OCI-LY7 (cell line): Measurements from ENCODE around the gene ZNF337. TPM values are rescaled to one million over a fixed set of nuclear protein-coding genes. Genes with fewer than 3 reads are reported as not detected.

Experiments used
- BruUV-seq: library from RNA; stranded (reverse); fragments of 400-500 nt; replicated peaks from 2 replicates; lab custom pipeline; 2021; lab: Mats Ljungman, UMichigan
- CTCF ChIA-PET: fragments of 300-600 bp; sonication (Branson Sonifier 250); formaldehyde crosslinking; loops from one replicate; lab custom pipeline; 2022; ENCODE audit warnings: antibody characterized with exemption; ENCODE audit not compliant: unreplicated experiment; lab: Charles Lee
- POLR2A ChIA-PET: fragments of 300-600 bp; sonication (Branson Sonifier 250); formaldehyde crosslinking; loops from one replicate; lab custom pipeline; 2022; ENCODE audit warnings: antibody characterized with exemption; lab: Charles Lee
- DNase-seq: peaks from one replicate; pipeline ENCODE4 v3.0.0-alpha.2; 2015; ENCODE audit warnings: low spot score
- H2AFZ ChIP-seq: fragments of 200-600 bp; sonication (generic), shearing (Covaris generic); 2 replicates; pipeline ENCODE4 v1.6.1; 2014; ENCODE audit warnings: mild to moderate bottlenecking, antibody characterized with exemption, low read length, moderate library complexity
- H3K27ac ChIP-seq: fragments of 200-600 bp; sonication (generic); 2 replicates; pipeline ENCODE4 v1.5.1; 2014; ENCODE audit warnings: mixed run types, low read depth, mild to moderate bottlenecking, moderate library complexity, low read length, inconsistent platforms; ENCODE audit not compliant: poor library complexity, severe bottlenecking
- H3K36me3 ChIP-seq: fragments of 200-600 bp; sonication (generic); 2 replicates; pipeline ENCODE4 v1.6.1; 2014; ENCODE audit warnings: mild to moderate bottlenecking, antibody characterized with exemption, low read length, moderate library complexity, mixed read lengths; ENCODE audit not compliant: insufficient read depth
- H3K4me1 ChIP-seq: fragments of 200-600 bp; sonication (generic); 2 replicates; pipeline ENCODE4 v1.5.1; 2014; ENCODE audit warnings: mild to moderate bottlenecking, low read length; ENCODE audit not compliant: insufficient read depth, poor library complexity, severe bottlenecking
- H3K4me2 ChIP-seq: fragments of 200-600 bp; sonication (generic); 2 replicates; pipeline ENCODE4 v1.6.1; 2014; ENCODE audit warnings: mild to moderate bottlenecking, low read length
- H3K4me3 ChIP-seq: fragments of 200-600 bp; sonication (generic); 2 replicates; pipeline ENCODE4 v1.5.1; 2014; ENCODE audit warnings: mild to moderate bottlenecking, low read depth, low read length; ENCODE audit not compliant: poor library complexity, severe bottlenecking
- H3K79me2 ChIP-seq: fragments of 200-600 bp; sonication (generic); 2 replicates; pipeline ENCODE4 v1.6.1; 2016; ENCODE audit warnings: low read depth, mild to moderate bottlenecking, low read length, moderate library complexity, mixed read lengths; ENCODE audit not compliant: insufficient read depth
- H3K9me2 ChIP-seq: fragments of 200-600 bp; sonication (generic); 2 replicates; pipeline ENCODE4 v1.6.1; 2016; ENCODE audit warnings: mild to moderate bottlenecking, low read length, mixed read lengths; ENCODE audit not compliant: insufficient read depth
- H3K9me3 ChIP-seq: fragments of 200-600 bp; sonication (generic); 2 replicates; pipeline ENCODE4 v1.6.1; 2014; ENCODE audit warnings: mild to moderate bottlenecking, mixed run types, low read length, mixed read lengths
- H4K20me1 ChIP-seq: fragments of 200-600 bp; sonication (generic); 2 replicates; pipeline ENCODE4 v1.6.1; 2014; ENCODE audit warnings: mild to moderate bottlenecking, antibody characterized with exemption, low read length, moderate library complexity, mixed read lengths; ENCODE audit not compliant: insufficient read depth
- CTCF ChIP-seq: fragments of 200-600 bp; sonication (generic); conservative IDR thresholded peaks from 2 replicates; pipeline ENCODE4 v1.5.1; 2014; ENCODE audit warnings: mild to moderate bottlenecking, antibody characterized with exemption, low read length, moderate library complexity, mixed read lengths
- EZH2phosphoT487 ChIP-seq: fragments of 200-600 bp; sonication (generic); IDR thresholded peaks from 2 replicates; pipeline ENCODE4 v1.6.1; 2018; ENCODE audit warnings: low read depth, borderline replicate concordance, mild to moderate bottlenecking, mixed run types, antibody characterized with exemption, low read length, moderate library complexity, mixed read lengths
- intact Hi-C: fragments of 100-400 bp; cut with micrococcal nuclease; formaldehyde crosslinking; loops from one replicate; pipeline ENCODE4 v1.10.0; 2022; ENCODE audit not compliant: unreplicated experiment
- total RNA-seq, 2 experiments: library from RNA; depleted of rRNA in 1 of 2; stranded (reverse); fragments of >200 nt in 1 of 2; shearing (Covaris generic) in 1 of 2; gene quantifications; 2 replicates each; pipeline ENCODE4 v1.2.3, GENCODE V29; 2014 to 2022

The ZNF337 gene
- total RNA-seq, 2 experiments from 2014 or later, result 13.3 to 15.1 TPM

GRCh38 chr20:25745100-25745499, 48.4 kb upstream of the ZNF337 start:
- Histone ChIP-seq H3K36me3 (no peaks in the 10 kb centered on the region), H3K27ac (no peak overlapping the region), H4K20me1 (no peaks in the 10 kb centered on the region), H3K4me1 (no peaks in the 10 kb centered on the region), H3K9me2 (no peaks in the 10 kb centered on the region), H2AFZ (no peak overlapping the region), H3K9me3 (no peaks in the 10 kb centered on the region), H3K4me2 (no peak overlapping the region), H3K79me2 (no peaks in the 10 kb centered on the region), H3K4me3 (no peak overlapping the region)
- no peak for DNase-seq
- CTCF ChIA-PET, result no interaction called here
- intact Hi-C loops, result no loop called here
- TF ChIP-seq CTCF, result no peak
- TF ChIP-seq EZH2phosphoT487, result no peak
- BruUV-seq, result no TSS peak
- POLR2A ChIA-PET, result no interaction called here

GRCh38 chr20:25744261-25744660, 47.6 kb upstream of the ZNF337 start:
- intact Hi-C loops, result no loop called here

More at GRCh38 chr20:25744261-25744660, 47.6 kb upstream of the ZNF337 start:
- H4K20me1 ChIP-seq, result no peaks in the 10 kb centered on the region
- H2AFZ ChIP-seq, result no peak overlapping the region
- no peak overlapping the region for H3K27ac ChIP-seq
- no peaks in the 10 kb centered on the region for H3K9me2 ChIP-seq
- ChIA-PET POLR2A (no interaction called here), CTCF (no interaction called here)
- BruUV-seq, result no TSS peak
- no peak for DNase-seq
- no peaks in the 10 kb centered on the region for H3K36me3 ChIP-seq
- H3K4me2 ChIP-seq, result no peak overlapping the region
- no peak overlapping the region for H3K4me3 ChIP-seq
- TF ChIP-seq EZH2phosphoT487, result no peak
- no peak for TF ChIP-seq CTCF
- H3K9me3 ChIP-seq, result no peaks in the 10 kb centered on the region
- H3K4me1 ChIP-seq, result no peaks in the 10 kb centered on the region
- H3K79me2 ChIP-seq, result no peaks in the 10 kb centered on the region
